Esophagus (tissue), 2 donors: ENCODE results near the gene PLOD1. TPM values are rescaled to one million over a fixed set of nuclear protein-coding genes. Genes with fewer than 3 reads are reported as not detected.

Source experiments
- H3K27ac ChIP-seq, 2 donors: one replicate each; pipeline ENCODE4 v1.5.1; 2013; ENCODE audit warnings: low read depth in 2 of 2, mild to moderate bottlenecking in 2 of 2, inconsistent platforms in 1 of 2, low read length in 1 of 2, moderate library complexity in 1 of 2
- H3K27me3 ChIP-seq, 2 donors: one replicate each; pipeline ENCODE4 v1.6.1; 2013; ENCODE audit warnings: low read length in 2 of 2, control low read depth in 1 of 2, mild to moderate bottlenecking in 1 of 2; ENCODE audit not compliant: insufficient read depth in 2 of 2, control insufficient read depth in 1 of 2
- H3K36me3 ChIP-seq, 2 donors: one replicate each; pipeline ENCODE4 v1.6.1; 2013; ENCODE audit warnings: low read length in 1 of 2; ENCODE audit not compliant: control insufficient read depth in 2 of 2, insufficient read depth in 2 of 2
- H3K4me1 ChIP-seq, 2 donors: one replicate each; pipeline ENCODE4 v1.6.1; 2013; ENCODE audit warnings: low read length in 1 of 2; ENCODE audit not compliant: control insufficient read depth in 2 of 2, insufficient read depth in 2 of 2
- H3K4me3 ChIP-seq, 2 donors: one replicate each; pipeline ENCODE4 v1.5.1; 2013; ENCODE audit warnings: low read length in 2 of 2, mild to moderate bottlenecking in 2 of 2, low read depth in 1 of 2, moderate library complexity in 1 of 2
- H3K9me3 ChIP-seq, 2 donors: one replicate each; pipeline ENCODE4 v1.6.1; 2013; ENCODE audit warnings: mild to moderate bottlenecking in 2 of 2, low read depth in 1 of 2, low read length in 1 of 2, moderate library complexity in 1 of 2; ENCODE audit not compliant: control insufficient read depth in 2 of 2, insufficient read depth in 1 of 2
- WGBS, 2 donors: extraction: QIAGEN DNeasy Blood & Tissue Kit; methylation state at CpG; one replicate each; pipeline ENCODE4 v1.1.7; 2013; 5-methylcytosine and 5-hydroxymethylcytosine counted together
- polyA plus RNA-seq, 2 donors: library from polyadenylated mRNA; stranded (reverse); fragments of 200-250 nt; gene quantifications; one replicate each; pipeline ENCODE4 v1.2.3, GENCODE V29; 2013
- donor health status: healthy with polysubstance abuse.
- donor health status: Bipolar disorder and iron deficiency.

PLOD1 gene
- polyA plus RNA-seq, 2 donors: 17.1 to 18.2 TPM

- Histone ChIP-seq H3K36me3 (peaks cover 3 to 23% of the 10 kb centered on the region in 2 donors), H3K27ac (no peak overlapping the region), H3K9me3 (no peaks in the 10 kb centered on the region), H3K4me3 (no peak overlapping the region), H3K27me3 (no peaks in the 10 kb centered on the region), H3K4me1 (peaks cover 0 to 4% of the 10 kb centered on the region in 2 donors)
- 75 to 83% methylated on average over 3 of the region's 3 CpGs for WGBS, 2 donors
Observed at GRCh38 chr1:11963622-11964021, 29.1 kb downstream of the PLOD1 start.

- H3K9me3 ChIP-seq: no peaks in the 10 kb centered on the region
- H3K4me1 ChIP-seq: peaks cover 0 to 4% of the 10 kb centered on the region in 2 donors
- H3K4me3 ChIP-seq: no peak overlapping the region
- peaks cover 3 to 27% of the 10 kb centered on the region in 2 donors for H3K36me3 ChIP-seq
- H3K27me3 ChIP-seq: no peaks in the 10 kb centered on the region
- WGBS, 2 donors: 88 to 92% methylated on average over 12 of the region's 12 CpGs
- no peak overlapping the region for H3K27ac ChIP-seq
Observed at GRCh38 chr1:11964656-11965055, 30.1 kb downstream of the PLOD1 start.

GRCh38 chr1:11967028-11967547 lies 32.6 kb downstream of the PLOD1 start:
- peak overlapping the region; percentile 64 to 90 for H3K27ac ChIP-seq
- peaks cover 3 to 23% of the 10 kb centered on the region in 2 donors for H3K36me3 ChIP-seq
- H3K4me1 ChIP-seq: peaks cover 0 to 6% of the 10 kb centered on the region in 2 donors
- H3K4me3 ChIP-seq: no peak overlapping the region
- WGBS, 2 donors: 49 to 56% methylated on average over 6 of the region's 6 CpGs
- no peaks in the 10 kb centered on the region for H3K9me3 ChIP-seq
- no peaks in the 10 kb centered on the region for H3K27me3 ChIP-seq

- Histone ChIP-seq H3K27ac (peak overlapping the region; percentile 14 to 64), H3K4me1 (peaks cover 0 to 6% of the 10 kb centered on the region in 2 donors), H3K9me3 (no peaks in the 10 kb centered on the region), H3K36me3 (peaks cover 3 to 24% of the 10 kb centered on the region in 2 donors), H3K4me3 (no peak overlapping the region), H3K27me3 (no peaks in the 10 kb centered on the region)
- 71% methylated on average over 17 of the region's 17 CpGs for WGBS, 2 donors
Observed at GRCh38 chr1:11970441-11971185, 36.1 kb downstream of the PLOD1 start.

- no peaks in the 10 kb centered on the region for H3K27me3 ChIP-seq
- H3K9me3 ChIP-seq: no peaks in the 10 kb centered on the region
- no peak overlapping the region for H3K27ac ChIP-seq
- 62 to 78% methylated on average over 3 of the region's 3 CpGs for WGBS, 2 donors
- peaks cover 3 to 14% of the 10 kb centered on the region in 2 donors for H3K36me3 ChIP-seq
- peaks cover 5 to 6% of the 10 kb centered on the region in 2 donors for H3K4me1 ChIP-seq
- no peak overlapping the region for H3K4me3 ChIP-seq
Observed at GRCh38 chr1:11977625-11978024, 43.1 kb downstream of the PLOD1 start.

- Histone ChIP-seq H3K4me1 (peaks cover 5 to 6% of the 10 kb centered on the region in 2 donors), H3K27ac (no peak overlapping the region), H3K9me3 (no peaks in the 10 kb centered on the region), H3K36me3 (peaks cover 3 to 14% of the 10 kb centered on the region in 2 donors), H3K4me3 (no peak overlapping the region), H3K27me3 (no peaks in the 10 kb centered on the region)
- WGBS, 2 donors: 86 to 87% methylated on average over 8 of the region's 8 CpGs
Observed at GRCh38 chr1:11978301-11978700, 43.8 kb downstream of the PLOD1 start.

GRCh38 chr1:11979028-11979850 lies 44.7 kb downstream of the PLOD1 start:
- Histone ChIP-seq H3K9me3 (no peaks in the 10 kb centered on the region), H3K4me3 (peak overlapping the region; percentile 73 to 96), H3K4me1 (peaks cover 7 to 8% of the 10 kb centered on the region in 2 donors), H3K27ac (peak overlapping the region; percentile 97 to 98), H3K27me3 (no peaks in the 10 kb centered on the region), H3K36me3 (peaks cover 5 to 21% of the 10 kb centered on the region in 2 donors)
- WGBS, 2 donors: 35 to 37% methylated on average over 29 of the region's 29 CpGs

- Histone ChIP-seq H3K4me3 (peak within 1 kb of the TSS; percentile 73 to 96), H3K4me1 (peaks cover 7 to 8% of the 10 kb centered on the region in 2 donors), H3K27ac (peak within 1 kb of the TSS; percentile 97 to 98), H3K36me3 (peaks cover 5 to 15% of the 10 kb centered on the region in 2 donors), H3K27me3 (no peaks in the 10 kb centered on the region), H3K9me3 (no peaks in the 10 kb centered on the region)
- WGBS, 2 donors: 0% methylated on average over 59 to 74 of the region's 74 CpGs
Observed at GRCh38 chr1:11979851-11980675, 45.5 kb downstream of the PLOD1 start, which contains the start of gene MFN2. Gene MFN2 (plus strand): TSS chr1:11980444. CDS start chr1:11989169, 8,725 bp downstream.

- H3K27me3 ChIP-seq: no peaks in the 10 kb centered on the region
- H3K4me3 ChIP-seq: peak overlapping the region; percentile 73 to 96
- peak overlapping the region; percentile 97 to 98 for H3K27ac ChIP-seq
- peaks cover 7 to 8% of the 10 kb centered on the region in 2 donors for H3K4me1 ChIP-seq
- H3K9me3 ChIP-seq: no peaks in the 10 kb centered on the region
- WGBS, 2 donors: 1% methylated on average over 11 to 12 of the region's 12 CpGs
- H3K36me3 ChIP-seq: peaks cover 5 to 12% of the 10 kb centered on the region in 2 donors
Observed at GRCh38 chr1:11980676-11980972, 46.1 kb downstream of the PLOD1 start.
